Ureter (tissue), 1 donor: ENCODE results near the gene TTLL8. TPM values are rescaled to one million over a fixed set of nuclear protein-coding genes. Genes with fewer than 3 reads are reported as not detected.

Source experiments
- DNase-seq: peaks from one replicate; pipeline ENCODE4 v3.0.0-alpha.2; 2020; ENCODE audit warnings: low spot score
- total RNA-seq: library from RNA; stranded (reverse); gene quantifications from one replicate; pipeline ENCODE4 v1.2.4, GENCODE V29; 2023
- donor health status: DM: yes; HTN: yes; CAD: no.

TTLL8 gene
- total RNA-seq, 1 donor from 2014 or later, result not detected

GRCh38 chr22:50082961-50083461, 24.9 kb upstream of the TTLL8 start:
- DNase-seq, result no peak

GRCh38 chr22:50082197-50082715, 24.2 kb upstream of the TTLL8 start:
- no peak for DNase-seq

- DNase-seq, result no peak
Observed at GRCh38 chr22:50081426-50082196, 23.5 kb upstream of the TTLL8 start.

GRCh38 chr22:50080077-50080465, 22.0 kb upstream of the TTLL8 start:
- no peak for DNase-seq

GRCh38 chr22:50078761-50079160, 20.7 kb upstream of the TTLL8 start:
- DNase-seq, result no peak

- DNase-seq, result no peak
Observed at GRCh38 chr22:50078246-50078645, 20.1 kb upstream of the TTLL8 start.

- no peak for DNase-seq
Observed at GRCh38 chr22:50076646-50077535, 18.8 kb upstream of the TTLL8 start.

- DNase-seq, result no peak
Observed at GRCh38 chr22:50074551-50075530, 16.7 kb upstream of the TTLL8 start.

- no peak for DNase-seq
Observed at GRCh38 chr22:50074056-50074455, 16.0 kb upstream of the TTLL8 start.

GRCh38 chr22:50072714-50073538, 14.8 kb upstream of the TTLL8 start:
- DNase-seq, result no peak

GRCh38 chr22:50072167-50072555, 14.1 kb upstream of the TTLL8 start:
- no peak for DNase-seq

- DNase-seq, result no peak
Observed at GRCh38 chr22:50071432-50072166, 13.5 kb upstream of the TTLL8 start.

GRCh38 chr22:50070366-50070765, 12.3 kb upstream of the TTLL8 start:
- no peak for DNase-seq

- no peak for DNase-seq
Observed at GRCh38 chr22:50068096-50068495, 10.0 kb upstream of the TTLL8 start.

GRCh38 chr22:50067244-50067643, 9.1 kb upstream of the TTLL8 start:
- no peak for DNase-seq

- no peak for DNase-seq
Observed at GRCh38 chr22:50064453-50064852, 6.4 kb upstream of the TTLL8 start.

- DNase-seq, result no peak
Observed at GRCh38 chr22:50063589-50064393, 5.7 kb upstream of the TTLL8 start.

GRCh38 chr22:50062509-50063135, 4.5 kb upstream of the TTLL8 start:
- DNase-seq, result no peak
